Prostate gland (tissue), 2 donors: ENCODE results near the gene CA5A. TPM values are rescaled to one million over a fixed set of nuclear protein-coding genes. Genes with fewer than 3 reads are reported as not detected.
"Not testable (repeated sequence)": the region's sequence is repeated elsewhere in the genome, so short reads cannot be mapped to it uniquely, and the experiment has no call there.

Source experiments
- DNase-seq: peaks from one replicate; pipeline ENCODE4 v3.0.0-alpha.2; 2019; ENCODE audit warnings: low spot score
- H3K27ac ChIP-seq, 2 donors: fragments of 200-600 bp; sonication (generic); 2 replicates each; pipeline ENCODE4 v1.5.1; 2017 to 2019
- H3K27me3 ChIP-seq: fragments of 200-600 bp; sonication (generic); replicated peaks from 2 replicates; pipeline ENCODE4 v1.5.1; 2019; ENCODE audit not compliant: insufficient read depth
- H3K36me3 ChIP-seq, 2 donors: fragments of 200-600 bp; sonication (generic); 1 replicate in 1 of 2; 2 replicates in 1 of 2; pipeline versions ENCODE4 v1.5.1 to v1.8.1; 2017 to 2019
- H3K4me1 ChIP-seq: fragments of 200-600 bp; sonication (generic); replicated peaks from 2 replicates; pipeline ENCODE4 v1.5.1; 2019
- H3K4me3 ChIP-seq, 2 donors: fragments of 200-600 bp; sonication (generic); 2 replicates each; pipeline ENCODE4 v1.5.1; 2017 to 2019
- H3K9me3 ChIP-seq: fragments of 200-600 bp; sonication (generic); 2 replicates; pipeline ENCODE4 v1.5.1; 2017
- CTCF ChIP-seq, 4 experiments: fragments of 200-600 bp in 2 of 4; fragments of 450-650 bp in 2 of 4; sonication (generic) in 2 of 4; IDR thresholded peaks; 1 replicate in 3 of 4; 2 replicates in 1 of 4; pipeline ENCODE4 v1.5.1; 2016 to 2019; ENCODE audit warnings: antibody characterized with exemption in 4 of 4, mild to moderate bottlenecking in 2 of 4, moderate library complexity in 2 of 4
- POLR2A ChIP-seq: fragments of 450-650 bp; IDR thresholded peaks from one replicate; pipeline ENCODE4 v1.6.1; 2016; ENCODE audit warnings: antibody characterized with exemption, mild to moderate bottlenecking
- POLR2AphosphoS5 ChIP-seq: sonication (generic); formaldehyde crosslinking; IDR thresholded peaks from one replicate; pipeline ENCODE4 v1.6.1; 2017; ENCODE audit warnings: antibody characterized with exemption
- WGBS: methylation state at CpG from one replicate; pipeline ENCODE4 v1.1.5; 2018; 5-methylcytosine and 5-hydroxymethylcytosine counted together
- intact Hi-C: fragments of 100-400 bp; cut with DNase I; formaldehyde crosslinking; loops from one replicate; pipeline ENCODE4 v1.14.2; 2022
- total RNA-seq, 2 donors: library from RNA; depleted of rRNA; stranded (reverse); fragments of >200 nt; gene quantifications; one replicate each; pipeline ENCODE4 v1.1.0, GENCODE V29; 2016

CA5A gene
- total RNA-seq, 2 donors from 2014 or later, result not detected

GRCh38 chr16:87860553-87861299 lies 75.6 kb downstream of the CA5A start:
- DNase-seq, result no peak
- H3K27me3 ChIP-seq, result no peaks in the 10 kb centered on the region
- H3K4me1 ChIP-seq, result peaks cover 8% of the 10 kb centered on the region
- no peak overlapping the region for H3K4me3 ChIP-seq
- no peaks in the 10 kb centered on the region for H3K9me3 ChIP-seq
- no peak overlapping the region for H3K27ac ChIP-seq
- no peaks in the 10 kb centered on the region for H3K36me3 ChIP-seq
- intact Hi-C loops, result no loop called here
- WGBS, result 78% methylated on average over 26 of the region's 26 CpGs
- TF ChIP-seq POLR2A (no peak), POLR2AphosphoS5 (no peak), CTCF (IDR thresholded peaks at IDR 0.05) (no peak)

- H3K4me3 ChIP-seq, DNase-seq, H3K27ac ChIP-seq, H3K27me3 ChIP-seq, intact Hi-C loops, H3K9me3 ChIP-seq, H3K36me3 ChIP-seq: not testable (repeated sequence)
- H3K4me1 ChIP-seq, result peaks cover 14% of the 10 kb centered on the region
- 83% methylated on average over 24 of the region's 27 CpGs for WGBS
These were observed 78.0 kb downstream of the CA5A start for GRCh38 chr16:87858151-87858993.

- H3K27ac ChIP-seq, result peak overlapping the region; percentile 76
- H3K9me3 ChIP-seq, result no peaks in the 10 kb centered on the region
- 82% methylated on average over 15 of the region's 15 CpGs for WGBS
- no peak for DNase-seq
- intact Hi-C loops, result no loop called here
- H3K4me3 ChIP-seq, result no peak overlapping the region
- TF ChIP-seq CTCF (IDR thresholded peaks at IDR 0.05), result no peak
- TF ChIP-seq POLR2A, result no peak
- TF ChIP-seq POLR2AphosphoS5, result no peak
- peaks cover 14% of the 10 kb centered on the region for H3K4me1 ChIP-seq
- no peaks in the 10 kb centered on the region for H3K27me3 ChIP-seq
- no peaks in the 10 kb centered on the region for H3K36me3 ChIP-seq
These were observed 79.5 kb downstream of the CA5A start for GRCh38 chr16:87856791-87857228.

GRCh38 chr16:87855852-87856715 lies 80.2 kb downstream of the CA5A start:
- no peaks in the 10 kb centered on the region for H3K36me3 ChIP-seq
- H3K4me1 ChIP-seq, result peaks cover 14% of the 10 kb centered on the region
- no peaks in the 10 kb centered on the region for H3K9me3 ChIP-seq
- 32% methylated on average over 22 of the region's 26 CpGs for WGBS
- peak overlapping the region in 1 of 2 donors; percentile 6 for H3K4me3 ChIP-seq
- TF ChIP-seq CTCF (IDR thresholded peaks at IDR 0.05) (no peak), POLR2A (peak; percentile 58), POLR2AphosphoS5 (peak; percentile 76)
- H3K27ac ChIP-seq, result peak overlapping the region; percentile 76
- H3K27me3 ChIP-seq, result no peaks in the 10 kb centered on the region
- peak; percentile 83 for DNase-seq
- intact Hi-C loops, result no loop called here
